ENCODE data around the gene UBQLN4. TPM values are rescaled to one million over a fixed set of nuclear protein-coding genes. Genes with fewer than 3 reads are reported as not detected.

UBQLN4 gene
- total RNA-seq, 1 donor from 2014 or later = 28.2 TPM

GRCh38 chr1:156080863-156081179, 27.2 kb upstream of the UBQLN4 start:
- no peak for TF ChIP-seq CTCF (conservative IDR thresholded peaks at IDR 0.05; ENCODE audit: low read depth, low read length)
- DNase-seq (ENCODE audit: low read depth) = no peak
- H3K4me3 ChIP-seq (ENCODE audit: low read depth, low read length) = peak overlapping the region; percentile 91

- no peak for DNase-seq (ENCODE audit: low read depth)
- TF ChIP-seq CTCF (conservative IDR thresholded peaks at IDR 0.05; ENCODE audit: low read depth, low read length) = no peak
- H3K4me3 ChIP-seq (ENCODE audit: low read depth, low read length) = no peak overlapping the region
Measured at GRCh38 chr1:156080241-156080862, 26.8 kb upstream of the UBQLN4 start.

- no peak overlapping the region for H3K4me3 ChIP-seq (ENCODE audit: low read depth, low read length)
- DNase-seq (ENCODE audit: low read depth) = no peak
- no peak for TF ChIP-seq CTCF (conservative IDR thresholded peaks at IDR 0.05; ENCODE audit: low read depth, low read length)
Measured at GRCh38 chr1:156079762-156080161, 26.2 kb upstream of the UBQLN4 start.

GRCh38 chr1:156078728-156079127, 25.1 kb upstream of the UBQLN4 start:
- H3K4me3 ChIP-seq (ENCODE audit: low read depth, low read length) = no peak overlapping the region
- no peak for TF ChIP-seq CTCF (conservative IDR thresholded peaks at IDR 0.05; ENCODE audit: low read depth, low read length)
- DNase-seq (ENCODE audit: low read depth) = no peak

- H3K4me3 ChIP-seq (ENCODE audit: low read depth, low read length) = no peak overlapping the region
- no peak for TF ChIP-seq CTCF (conservative IDR thresholded peaks at IDR 0.05; ENCODE audit: low read depth, low read length)
- DNase-seq (ENCODE audit: low read depth) = no peak
Measured at GRCh38 chr1:156077430-156077760, 23.8 kb upstream of the UBQLN4 start.

- TF ChIP-seq CTCF (conservative IDR thresholded peaks at IDR 0.05; ENCODE audit: low read depth, low read length) = no peak
- DNase-seq (ENCODE audit: low read depth) = no peak
- H3K4me3 ChIP-seq (ENCODE audit: low read depth, low read length) = peak overlapping the region; percentile 55
Measured at GRCh38 chr1:156076609-156077429, 23.2 kb upstream of the UBQLN4 start.

- no peak for TF ChIP-seq CTCF (conservative IDR thresholded peaks at IDR 0.05; ENCODE audit: low read depth, low read length)
- DNase-seq (ENCODE audit: low read depth) = no peak
Measured at GRCh38 chr1:156075775-156076204, 22.2 kb upstream of the UBQLN4 start.

More at GRCh38 chr1:156075775-156076204, 22.2 kb upstream of the UBQLN4 start:
- peak overlapping the region; percentile 55 for H3K4me3 ChIP-seq (ENCODE audit: low read depth, low read length)

Data from epithelial cell of proximal tubule (primary cell).